MM.1S (cell line): ENCODE data around the gene H1-8.

Experiments
- DNase-seq: peaks from one replicate; pipeline ENCODE4 v3.0.0-alpha.2; 2015
- H2AFZ ChIP-seq: fragments of 300-600 bp; sonication (generic); 2 replicates; pipeline ENCODE4 v1.6.0; 2016; ENCODE audit warnings: antibody characterized with exemption, low read length
- H3F3A ChIP-seq: fragments of 300-600 bp; sonication (generic); 2 replicates; pipeline ENCODE4 v1.6.1; 2016; ENCODE audit warnings: mild to moderate bottlenecking, antibody characterized with exemption, low read length, moderate library complexity, mixed read lengths; ENCODE audit not compliant: insufficient read depth
- H3K27ac ChIP-seq: fragments of 300-600 bp; sonication (generic); 2 replicates; pipeline ENCODE4 v1.5.1; 2016; ENCODE audit warnings: mild to moderate bottlenecking, low read length
- H3K27me3 ChIP-seq: fragments of 300-600 bp; sonication (generic); replicated peaks from 2 replicates; pipeline ENCODE4 v1.6.0; 2016; ENCODE audit warnings: low read length; ENCODE audit not compliant: insufficient read depth
- H3K36me3 ChIP-seq: fragments of 300-600 bp; sonication (generic); replicated peaks from 2 replicates; pipeline ENCODE4 v1.6.1; 2016; ENCODE audit warnings: mild to moderate bottlenecking, low read length, mixed read lengths; ENCODE audit not compliant: insufficient read depth
- H3K4me1 ChIP-seq: fragments of 300-600 bp; sonication (generic); 2 replicates; pipeline ENCODE4 v1.6.1; 2016; ENCODE audit warnings: low read length, mixed read lengths
- H3K4me2 ChIP-seq: fragments of 300-600 bp; sonication (generic); 2 replicates; pipeline ENCODE4 v1.6.0; 2016; ENCODE audit warnings: low read depth, low read length
- H3K4me3 ChIP-seq: fragments of 300-600 bp; sonication (generic); 2 replicates; pipeline ENCODE4 v1.5.1; 2016; ENCODE audit warnings: low read length, mixed read lengths
- H3K79me2 ChIP-seq: fragments of 300-600 bp; sonication (generic); 2 replicates; pipeline ENCODE4 v1.6.1; 2016; ENCODE audit warnings: mixed run types, low read length, mixed read lengths
- H3K9ac ChIP-seq: fragments of 300-600 bp; sonication (generic); 2 replicates; pipeline ENCODE4 v1.6.1; 2016; ENCODE audit warnings: low read length, mixed read lengths
- H3K9me2 ChIP-seq: fragments of 300-600 bp; sonication (generic); replicated peaks from 2 replicates; pipeline ENCODE4 v1.6.1; 2016; ENCODE audit warnings: mild to moderate bottlenecking, low read length, mixed read lengths; ENCODE audit not compliant: insufficient read depth
- H3K9me3 ChIP-seq: fragments of 300-600 bp; sonication (generic); replicated peaks from 2 replicates; pipeline ENCODE4 v1.6.1; 2016; ENCODE audit warnings: mild to moderate bottlenecking, low read length, mixed read lengths; ENCODE audit not compliant: insufficient read depth
- H4K20me1 ChIP-seq: fragments of 300-600 bp; sonication (generic); 2 replicates; pipeline ENCODE4 v1.6.1; 2016; ENCODE audit warnings: mild to moderate bottlenecking, low read length, moderate library complexity, mixed read lengths; ENCODE audit not compliant: insufficient read depth
- CTCF ChIP-seq: fragments of 300-600 bp; sonication (generic); IDR thresholded peaks from 2 replicates; pipeline ENCODE4 v1.5.1; 2016; ENCODE audit warnings: antibody characterized with exemption, low read length, mixed read lengths
- EZH2 ChIP-seq: fragments of 300-600 bp; sonication (generic); optimal IDR thresholded peaks from 2 replicates; pipeline ENCODE3; 2017; ENCODE audit warnings: low read depth, mild to moderate bottlenecking, antibody characterized with exemption, low read length, mixed read lengths
- EZH2phosphoT487 ChIP-seq: fragments of 300-600 bp; sonication (generic); IDR thresholded peaks from 2 replicates; pipeline ENCODE4 v1.6.1; 2018; ENCODE audit warnings: antibody characterized with exemption, low read length

The H1-8 gene

GRCh38 chr3:129502641-129503408 lies 40.1 kb upstream of the H1-8 start:
- Histone ChIP-seq H3K36me3 (no peaks in the 10 kb centered on the region), H3K4me3 (no peak overlapping the region), H3K4me2 (no peak overlapping the region), H3F3A (0 out of 2 replicates have a peak, but pooled peaks cover 5% of the 10 kb centered on the region), H2AFZ (no peak overlapping the region), H4K20me1 (no peaks in the 10 kb centered on the region), H3K79me2 (no peaks in the 10 kb centered on the region), H3K9me3 (no peaks in the 10 kb centered on the region), H3K4me1 (peaks cover 25% of the 10 kb centered on the region), H3K27me3 (no peaks in the 10 kb centered on the region), H3K9ac (no peak overlapping the region), H3K27ac (no peak overlapping the region), H3K9me2 (no peaks in the 10 kb centered on the region)
- TF ChIP-seq EZH2 = no peak
- TF ChIP-seq EZH2phosphoT487 = no peak
- TF ChIP-seq CTCF = no peak
- no peak for DNase-seq

- Histone ChIP-seq H3K9ac (no peak overlapping the region), H3K79me2 (no peaks in the 10 kb centered on the region), H3K27ac (peak overlapping the region; percentile 44; the same call in 1 of the 2 replicates), H3K4me1 (peaks cover 25% of the 10 kb centered on the region), H4K20me1 (no peaks in the 10 kb centered on the region), H3K27me3 (no peaks in the 10 kb centered on the region), H2AFZ (no peak overlapping the region), H3K9me3 (no peaks in the 10 kb centered on the region), H3K4me2 (no peak overlapping the region), H3K9me2 (no peaks in the 10 kb centered on the region), H3K36me3 (no peaks in the 10 kb centered on the region), H3F3A (0 out of 2 replicates have a peak, but pooled peaks cover 5% of the 10 kb centered on the region), H3K4me3 (no peak overlapping the region)
- DNase-seq = no peak
- no peak for TF ChIP-seq EZH2
- no peak for TF ChIP-seq CTCF
- no peak for TF ChIP-seq EZH2phosphoT487
These were observed 39.3 kb upstream of the H1-8 start for GRCh38 chr3:129503471-129504291.

GRCh38 chr3:129504471-129505100 lies 38.4 kb upstream of the H1-8 start:
- Histone ChIP-seq H3K36me3 (no peaks in the 10 kb centered on the region), H3K9me2 (no peaks in the 10 kb centered on the region), H4K20me1 (no peaks in the 10 kb centered on the region), H3K4me3 (no peak overlapping the region), H2AFZ (no peak overlapping the region), H3K27me3 (no peaks in the 10 kb centered on the region), H3F3A (0 out of 2 replicates have a peak, but pooled peaks cover 5% of the 10 kb centered on the region), H3K9me3 (no peaks in the 10 kb centered on the region), H3K4me2 (peak overlapping the region; percentile 40), H3K9ac (no peak overlapping the region), H3K4me1 (peaks cover 25% of the 10 kb centered on the region), H3K27ac (peak overlapping the region; percentile 44; the same call in 1 of the 2 replicates), H3K79me2 (no peaks in the 10 kb centered on the region)
- no peak for TF ChIP-seq EZH2
- no peak for TF ChIP-seq EZH2phosphoT487
- no peak for TF ChIP-seq CTCF
- DNase-seq = peak; percentile 46
